ENCODE measurements around the gene ABR.
"Not testable (repeated sequence)": the region's sequence is repeated elsewhere in the genome, so short reads cannot be mapped to it uniquely, and the experiment has no call there.

Gene ABR

DNA sequence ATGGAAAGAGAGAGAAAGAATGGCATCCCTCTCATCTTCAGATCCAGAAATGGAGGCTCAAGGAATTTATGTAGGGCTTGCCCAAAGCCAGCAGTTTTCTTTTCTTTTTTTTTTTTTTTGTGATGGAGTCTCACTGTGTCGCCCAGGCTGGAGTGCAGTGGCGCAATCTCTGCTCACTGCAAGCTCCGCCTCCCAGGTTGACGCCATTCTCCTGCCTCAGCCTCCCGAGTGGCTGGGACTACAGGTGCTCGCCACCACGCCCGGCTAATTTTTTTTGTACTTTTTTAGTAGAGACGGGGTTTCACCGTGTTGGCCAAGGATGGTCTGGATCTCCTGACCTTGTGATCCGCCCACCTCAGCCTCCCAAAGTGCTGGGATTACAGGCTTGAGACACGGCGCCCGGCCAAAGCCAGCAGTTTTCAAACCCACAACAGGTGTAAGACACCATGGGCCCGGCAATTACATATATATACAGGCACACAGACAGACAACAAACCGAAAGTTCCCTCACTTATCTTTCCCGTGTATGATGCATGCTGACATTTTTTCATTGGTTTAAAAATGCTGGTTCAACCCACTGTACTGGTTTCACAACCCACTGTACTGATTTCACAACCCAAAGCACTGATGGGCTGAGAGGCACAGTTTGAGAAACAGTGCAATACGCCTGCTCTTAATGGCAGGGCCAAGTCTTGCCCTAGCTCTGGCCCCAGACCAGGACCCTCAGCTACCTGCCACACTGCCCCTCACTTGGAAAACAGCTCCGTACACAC lies 81.6 kb downstream of the ABR start:
- not testable (repeated sequence) for H3K27me3 ChIP-seq (ENCODE audit: control insufficient read depth, insufficient read depth, low read length); H3K9ac ChIP-seq (ENCODE audit: low read length); H3K27ac ChIP-seq (ENCODE audit: low read depth, low read length); H3K4me3 ChIP-seq (ENCODE audit: low read length); H3K4me1 ChIP-seq (ENCODE audit: control insufficient read depth, insufficient read depth, low read length)
- peaks cover 16% of the 10 kb centered on the region for H3K36me3 ChIP-seq (ENCODE audit: control insufficient read depth, insufficient read depth, low read length)

- Histone ChIP-seq H3K27me3 (ENCODE audit: control insufficient read depth, insufficient read depth, low read length) (no peaks in the 10 kb centered on the region), H3K9ac (ENCODE audit: low read length) (no peak overlapping the region), H3K4me3 (ENCODE audit: low read length) (no peak overlapping the region), H3K27ac (ENCODE audit: low read depth, low read length) (no peak overlapping the region), H3K4me1 (ENCODE audit: control insufficient read depth, insufficient read depth, low read length) (no peaks in the 10 kb centered on the region), H3K36me3 (ENCODE audit: control insufficient read depth, insufficient read depth, low read length) (peaks cover 26% of the 10 kb centered on the region)
These were observed 83.6 kb downstream of the ABR start for GRCh38 chr17:1096215-1096614.

DNA sequence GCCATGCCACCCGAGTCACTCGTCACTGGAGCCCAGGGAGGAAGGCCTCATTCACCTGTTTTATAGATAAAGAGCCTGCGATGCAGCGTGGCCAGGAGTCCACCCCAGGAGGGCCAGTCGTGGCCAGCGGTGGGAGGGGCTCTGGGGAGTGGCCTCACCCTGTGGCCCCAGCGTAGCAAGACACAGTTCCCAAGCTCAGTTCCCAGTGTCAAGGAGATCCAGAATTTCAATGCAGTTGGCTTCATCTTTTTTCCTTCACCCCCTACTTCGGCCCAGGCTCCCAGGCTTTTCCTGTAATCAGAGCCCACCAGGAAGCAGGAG lies 84.0 kb downstream of the ABR start:
- no peaks in the 10 kb centered on the region for H3K4me1 ChIP-seq (ENCODE audit: control insufficient read depth, insufficient read depth, low read length)
- H3K27me3 ChIP-seq (ENCODE audit: control insufficient read depth, insufficient read depth, low read length), result no peaks in the 10 kb centered on the region
- H3K27ac ChIP-seq (ENCODE audit: low read depth, low read length), result no peak overlapping the region
- H3K36me3 ChIP-seq (ENCODE audit: control insufficient read depth, insufficient read depth, low read length), result peaks cover 30% of the 10 kb centered on the region
- H3K4me3 ChIP-seq (ENCODE audit: low read length), result no peak overlapping the region
- no peak overlapping the region for H3K9ac ChIP-seq (ENCODE audit: low read length)

- H3K27ac ChIP-seq (ENCODE audit: low read depth, low read length), result no peak overlapping the region
- H3K27me3 ChIP-seq (ENCODE audit: control insufficient read depth, insufficient read depth, low read length), result no peaks in the 10 kb centered on the region
- H3K36me3 ChIP-seq (ENCODE audit: control insufficient read depth, insufficient read depth, low read length), result peaks cover 34% of the 10 kb centered on the region
- no peaks in the 10 kb centered on the region for H3K4me1 ChIP-seq (ENCODE audit: control insufficient read depth, insufficient read depth, low read length)
- no peak overlapping the region for H3K4me3 ChIP-seq (ENCODE audit: low read length)
- H3K9ac ChIP-seq (ENCODE audit: low read length), result no peak overlapping the region
These were observed 84.5 kb downstream of the ABR start for GRCh38 chr17:1095090-1095852.

DNA sequence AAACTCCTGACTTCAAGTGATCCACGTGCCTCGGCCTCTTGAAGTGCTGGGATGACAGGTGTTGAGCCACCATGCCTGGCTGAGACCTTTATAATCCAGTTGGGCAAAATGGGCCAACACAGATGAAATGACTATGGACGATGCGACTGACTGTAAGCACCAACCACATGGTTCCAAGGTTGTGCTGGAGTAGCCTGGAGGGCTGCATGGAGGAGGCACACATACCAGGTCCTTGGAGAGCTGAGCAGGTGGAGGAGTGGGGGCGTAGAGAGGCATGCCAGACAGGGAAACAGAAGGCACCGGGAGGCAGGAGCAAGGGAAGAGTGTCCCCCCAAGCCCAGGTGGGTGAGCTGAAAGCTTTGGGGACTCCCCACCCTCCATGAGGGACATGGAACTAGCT lies 85.2 kb downstream of the ABR start:
- H3K9ac ChIP-seq (ENCODE audit: low read length), result no peak overlapping the region
- no peaks in the 10 kb centered on the region for H3K27me3 ChIP-seq (ENCODE audit: control insufficient read depth, insufficient read depth, low read length)
- H3K36me3 ChIP-seq (ENCODE audit: control insufficient read depth, insufficient read depth, low read length), result peaks cover 39% of the 10 kb centered on the region
- no peaks in the 10 kb centered on the region for H3K4me1 ChIP-seq (ENCODE audit: control insufficient read depth, insufficient read depth, low read length)
- H3K4me3 ChIP-seq (ENCODE audit: low read length), result no peak overlapping the region
- no peak overlapping the region for H3K27ac ChIP-seq (ENCODE audit: low read depth, low read length)

- Histone ChIP-seq H3K4me3 (ENCODE audit: low read length) (no peak overlapping the region), H3K27me3 (ENCODE audit: control insufficient read depth, insufficient read depth, low read length) (no peaks in the 10 kb centered on the region), H3K9ac (ENCODE audit: low read length) (no peak overlapping the region), H3K27ac (ENCODE audit: low read depth, low read length) (no peak overlapping the region), H3K36me3 (ENCODE audit: control insufficient read depth, insufficient read depth, low read length) (peaks cover 34% of the 10 kb centered on the region), H3K4me1 (ENCODE audit: control insufficient read depth, insufficient read depth, low read length) (peaks cover 7% of the 10 kb centered on the region)
These were observed 87.9 kb downstream of the ABR start for GRCh38 chr17:1091900-1092299.

DNA sequence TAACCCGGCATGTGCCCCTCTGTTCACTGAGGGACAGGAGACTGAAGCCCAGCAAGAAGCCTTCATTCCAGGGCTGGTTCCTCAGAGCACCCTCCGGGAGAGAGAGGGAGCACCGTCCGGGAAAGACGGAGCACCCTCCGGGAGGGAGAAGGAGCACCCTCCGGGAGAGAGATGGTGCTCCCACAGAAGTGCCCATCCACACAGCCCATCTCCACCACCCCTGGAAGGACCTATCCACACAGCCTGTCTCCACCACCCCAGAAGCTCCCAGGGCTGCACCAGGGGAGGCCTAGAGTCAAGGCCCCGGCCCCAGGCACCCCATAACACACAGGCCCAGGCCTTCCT lies 88.6 kb downstream of the ABR start:
- H3K27me3 ChIP-seq (ENCODE audit: control insufficient read depth, insufficient read depth, low read length), result no peaks in the 10 kb centered on the region
- H3K4me1 ChIP-seq (ENCODE audit: control insufficient read depth, insufficient read depth, low read length), result peaks cover 7% of the 10 kb centered on the region
- no peak overlapping the region for H3K4me3 ChIP-seq (ENCODE audit: low read length)
- peaks cover 34% of the 10 kb centered on the region for H3K36me3 ChIP-seq (ENCODE audit: control insufficient read depth, insufficient read depth, low read length)
- H3K9ac ChIP-seq (ENCODE audit: low read length), result no peak overlapping the region
- H3K27ac ChIP-seq (ENCODE audit: low read depth, low read length), result no peak overlapping the region

DNA sequence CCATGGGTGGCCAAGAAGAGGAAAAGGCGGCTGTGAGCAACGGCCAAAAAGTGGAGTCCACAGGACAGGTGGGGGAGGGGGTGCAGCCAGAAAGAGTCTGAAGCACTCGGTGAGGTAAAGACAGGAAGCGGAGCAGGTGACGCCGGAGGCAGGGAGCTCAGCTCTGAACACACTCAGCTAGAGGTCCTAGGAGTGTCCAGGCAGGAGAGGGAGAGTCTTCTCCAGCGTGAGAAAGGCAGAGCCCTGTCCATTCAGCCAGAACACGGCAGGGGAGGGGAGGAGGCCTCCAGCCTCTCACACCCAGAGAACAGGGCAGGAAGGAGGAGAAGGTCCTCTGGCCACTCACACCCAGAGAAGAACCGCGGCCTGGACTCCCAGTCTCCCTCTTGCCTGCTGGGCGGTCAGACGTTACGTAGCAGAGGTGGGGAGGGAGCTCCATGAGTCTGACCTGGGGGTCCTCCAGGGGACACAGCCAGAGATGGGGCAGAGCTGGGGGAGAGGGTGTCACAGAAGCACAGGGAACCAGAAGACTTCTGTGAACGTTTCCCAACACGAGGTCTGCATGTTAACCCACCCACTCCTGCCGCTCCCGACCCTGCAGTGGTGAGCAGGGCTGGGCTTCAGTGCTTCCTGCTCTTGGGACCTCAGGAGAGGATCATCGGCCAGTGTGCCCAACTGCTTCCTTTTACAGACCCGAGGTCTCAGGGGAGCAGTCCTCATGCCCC lies 89.2 kb downstream of the ABR start:
- H3K36me3 ChIP-seq (ENCODE audit: control insufficient read depth, insufficient read depth, low read length), result peaks cover 34% of the 10 kb centered on the region
- H3K9ac ChIP-seq (ENCODE audit: low read length), result no peak overlapping the region
- H3K4me3 ChIP-seq (ENCODE audit: low read length), result no peak overlapping the region
- H3K27ac ChIP-seq (ENCODE audit: low read depth, low read length), result no peak overlapping the region
- H3K4me1 ChIP-seq (ENCODE audit: control insufficient read depth, insufficient read depth, low read length), result peaks cover 7% of the 10 kb centered on the region
- H3K27me3 ChIP-seq (ENCODE audit: control insufficient read depth, insufficient read depth, low read length), result no peaks in the 10 kb centered on the region

- Histone ChIP-seq H3K27me3 (ENCODE audit: control insufficient read depth, insufficient read depth, low read length) (no peaks in the 10 kb centered on the region), H3K36me3 (ENCODE audit: control insufficient read depth, insufficient read depth, low read length) (peaks cover 34% of the 10 kb centered on the region), H3K4me1 (ENCODE audit: control insufficient read depth, insufficient read depth, low read length) (peaks cover 7% of the 10 kb centered on the region), H3K4me3 (ENCODE audit: low read length) (no peak overlapping the region), H3K9ac (ENCODE audit: low read length) (no peak overlapping the region), H3K27ac (ENCODE audit: low read depth, low read length) (no peak overlapping the region)
These were observed 89.9 kb downstream of the ABR start for GRCh38 chr17:1089915-1090314.

DNA sequence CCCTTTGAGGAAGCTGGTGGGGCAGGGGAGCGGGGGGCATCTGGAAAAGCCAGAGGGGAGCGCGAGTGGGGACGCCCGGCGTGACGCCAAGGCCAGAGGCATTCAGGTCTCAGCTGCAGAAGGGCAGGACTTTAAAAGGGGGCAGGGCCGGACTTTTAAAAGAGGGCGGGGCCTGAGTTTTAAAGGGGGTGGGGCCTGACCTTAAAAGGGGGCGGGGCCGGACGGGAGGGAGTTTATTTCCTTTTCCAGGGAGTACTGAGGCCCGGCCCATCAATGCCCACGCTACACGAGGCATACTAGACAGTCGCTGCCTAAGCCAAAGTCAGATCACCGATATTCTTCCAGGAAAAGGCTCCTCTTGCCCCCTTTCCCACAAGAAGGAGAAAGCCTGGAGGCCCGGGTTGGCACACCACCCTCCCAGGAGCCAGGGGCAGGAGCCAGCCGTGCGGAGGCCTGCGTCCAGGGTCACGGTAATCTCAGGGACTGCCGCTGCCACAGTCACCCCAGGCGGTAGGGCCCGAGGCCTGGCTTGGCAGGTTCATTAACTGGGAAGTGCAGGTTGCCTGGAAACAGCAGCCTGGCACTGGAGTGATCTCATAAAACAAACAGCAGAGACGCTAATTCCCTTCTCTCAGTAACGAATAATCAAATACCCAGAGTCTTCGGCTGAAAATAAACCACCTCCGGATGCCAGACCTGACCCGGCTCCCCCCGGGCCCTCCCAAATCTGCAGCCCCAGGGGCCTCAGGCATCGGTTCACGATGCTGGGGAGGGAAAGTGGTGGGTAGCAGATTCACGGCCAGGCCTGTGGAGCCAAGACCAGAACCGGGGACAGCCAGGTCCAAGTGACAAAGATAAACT lies 92.2 kb downstream of the ABR start:
- no peaks in the 10 kb centered on the region for H3K27me3 ChIP-seq (ENCODE audit: control insufficient read depth, insufficient read depth, low read length)
- H3K4me1 ChIP-seq (ENCODE audit: control insufficient read depth, insufficient read depth, low read length), result peaks cover 7% of the 10 kb centered on the region
- peaks cover 30% of the 10 kb centered on the region for H3K36me3 ChIP-seq (ENCODE audit: control insufficient read depth, insufficient read depth, low read length)
- no peak overlapping the region for H3K9ac ChIP-seq (ENCODE audit: low read length)
- peak overlapping the region; percentile 75 for H3K27ac ChIP-seq (ENCODE audit: low read depth, low read length)
- H3K4me3 ChIP-seq (ENCODE audit: low read length), result peak overlapping the region; percentile 10

GRCh38 chr17:1083451-1084187 lies 96.2 kb downstream of the ABR start:
- no peak overlapping the region for H3K27ac ChIP-seq (ENCODE audit: low read depth, low read length)

More at GRCh38 chr17:1083451-1084187, 96.2 kb downstream of the ABR start:
- Histone ChIP-seq H3K9ac (ENCODE audit: low read length) (no peak overlapping the region), H3K4me1 (ENCODE audit: control insufficient read depth, insufficient read depth, low read length) (peaks cover 7% of the 10 kb centered on the region), H3K27me3 (ENCODE audit: control insufficient read depth, insufficient read depth, low read length) (no peaks in the 10 kb centered on the region), H3K36me3 (ENCODE audit: control insufficient read depth, insufficient read depth, low read length) (peaks cover 21% of the 10 kb centered on the region), H3K4me3 (ENCODE audit: low read length) (no peak overlapping the region)
